ENCODE results near the gene MED12L.

DNA sequence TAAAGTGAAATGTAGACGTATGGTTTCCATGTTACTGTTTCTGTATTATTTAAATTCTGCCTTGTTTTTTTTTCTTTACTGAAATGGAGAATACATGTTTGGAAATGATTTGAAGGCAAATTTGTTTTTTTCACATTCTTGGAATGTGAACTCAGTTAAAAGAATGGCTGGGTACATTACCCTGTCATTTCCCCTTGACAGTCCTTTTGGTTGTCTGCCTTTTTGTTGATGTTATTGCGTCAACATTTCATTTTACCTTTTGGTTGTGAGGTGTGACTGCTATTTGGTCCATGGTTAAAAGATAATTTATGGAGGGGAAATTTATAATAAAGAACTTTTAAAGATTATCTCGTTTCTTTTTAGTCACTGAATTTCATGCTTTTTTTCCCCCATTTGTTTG, 120.7 kb downstream of the MED12L start:
- no peak for TF ChIP-seq GATA3 (IDR thresholded peaks at IDR 0.05; ENCODE audit: low read depth, low read length)
- TF ChIP-seq GATA2 (IDR thresholded peaks at IDR 0.05; ENCODE audit: low read depth, low read length), result no peak
